ENCODE results near the gene CD163L1.

CD163L1 gene

GRCh38 chr12:7321624-7322023 is 122.3 kb downstream of the CD163L1 start:
- no peak for DNase-seq

- DNase-seq: no peak
Observed at GRCh38 chr12:7319930-7320329, 124.0 kb downstream of the CD163L1 start.

- no peak for DNase-seq
Observed at GRCh38 chr12:7310070-7310469, 133.9 kb downstream of the CD163L1 start.
